Activated CD4-positive, alpha-beta T cell treated with anti-CD3 and anti-CD28 coated beads, Interleukin-2, amount 10 ng/mL, durations not matched to agents 7 days and 5 days (primary cell): Measurements from ENCODE around the gene MAFF. TPM values are rescaled to one million over a fixed set of nuclear protein-coding genes. Genes with fewer than 3 reads are reported as not detected.

ENCODE experiments used
- CTCF ChIA-PET: fragments of 350-600 bp; sonication (Branson Sonifier 250); formaldehyde crosslinking; loops from one replicate; lab custom pipeline; 2021; ENCODE audit warnings: antibody characterized with exemption; lab: Charles Lee
- POLR2A ChIA-PET: fragments of 350-600 bp; sonication (Branson Sonifier 250); formaldehyde crosslinking; loops from one replicate; lab custom pipeline; 2021; ENCODE audit warnings: antibody characterized with exemption; lab: Charles Lee
- DNase-seq: peaks from one replicate; pipeline ENCODE4 v3.0.0-alpha.2; 2020
- H3K27ac Mint-ChIP-seq: one replicate; pipeline ENCODE4 v1.8.0; 2021; ENCODE audit warnings: mild to moderate bottlenecking, moderate library complexity, mixed read lengths
- H3K27me3 Mint-ChIP-seq: one replicate; pipeline ENCODE4 v1.8.0; 2021; ENCODE audit warnings: mixed read lengths
- H3K36me3 Mint-ChIP-seq: one replicate; pipeline ENCODE4 v1.8.0; 2021; ENCODE audit warnings: low read depth, mixed read lengths
- H3K4me1 Mint-ChIP-seq: one replicate; pipeline ENCODE4 v1.8.0; 2021; ENCODE audit warnings: mixed read lengths
- H3K4me3 Mint-ChIP-seq: one replicate; pipeline ENCODE4 v1.8.0; 2021; ENCODE audit warnings: mild to moderate bottlenecking, moderate library complexity, mixed read lengths
- H3K9me3 Mint-ChIP-seq: one replicate; pipeline ENCODE4 v1.8.0; 2021; ENCODE audit warnings: mixed read lengths
- total RNA-seq, 2 experiments: library from RNA; stranded (reverse); gene quantifications; one replicate each; pipeline ENCODE4 v1.2.3, GENCODE V29; 2021

Gene MAFF
- total RNA-seq, 2 experiments from 2014 or later = 4.7 to 5.0 TPM

DNA sequence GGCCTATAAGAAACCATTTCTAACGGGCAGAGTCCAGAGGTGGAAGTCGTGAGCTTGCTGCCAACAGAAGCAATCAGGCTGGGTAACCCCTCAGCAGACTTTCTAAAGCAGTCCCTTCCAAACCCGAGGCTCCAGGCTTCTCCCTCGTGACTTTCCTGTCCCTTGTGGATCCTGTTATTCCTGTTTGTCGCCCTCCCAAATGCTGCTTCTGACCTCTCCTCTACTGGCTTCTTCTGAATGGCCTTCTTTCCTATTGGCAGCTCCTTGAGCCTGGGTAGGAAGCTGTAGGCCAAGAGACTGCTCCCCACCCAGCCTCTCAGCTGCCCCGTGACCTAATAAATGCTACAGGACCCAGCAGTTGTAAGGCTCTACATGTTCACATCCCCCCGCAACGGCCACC, 35.0 kb downstream of the MAFF start:
- Mint-ChIP-seq H3K4me1 (no peaks in the 10 kb centered on the region), H3K9me3 (no peaks in the 10 kb centered on the region), H3K27ac (no peak overlapping the region), H3K27me3 (no peaks in the 10 kb centered on the region), H3K36me3 (peaks cover 2% of the 10 kb centered on the region), H3K4me3 (no peak overlapping the region)
- DNase-seq = no peak
- ChIA-PET POLR2A (no interaction called here), CTCF (no interaction called here)

GRCh38 chr22:38238519-38239071, 36.8 kb downstream of the MAFF start:
- CTCF ChIA-PET = no interaction called here
- DNase-seq = no peak
- H3K27me3 Mint-ChIP-seq = no peaks in the 10 kb centered on the region
- H3K36me3 Mint-ChIP-seq = peaks cover 2% of the 10 kb centered on the region
- no peaks in the 10 kb centered on the region for H3K4me1 Mint-ChIP-seq
- peak overlapping the region; percentile 25 for H3K27ac Mint-ChIP-seq
- POLR2A ChIA-PET = no interaction called here
- no peaks in the 10 kb centered on the region for H3K9me3 Mint-ChIP-seq
- H3K4me3 Mint-ChIP-seq = no peak overlapping the region

GRCh38 chr22:38239101-38239761, 37.4 kb downstream of the MAFF start:
- CTCF ChIA-PET = interaction anchor here (0.7 kb wide), 1 partner anchor 51 kb away, joined by 3 read pairs; no protein-coding TSS in a partner anchor
- Mint-ChIP-seq H3K27ac (peak overlapping the region; percentile 25), H3K9me3 (no peaks in the 10 kb centered on the region), H3K4me3 (no peak overlapping the region), H3K27me3 (no peaks in the 10 kb centered on the region), H3K4me1 (no peaks in the 10 kb centered on the region), H3K36me3 (peaks cover 8% of the 10 kb centered on the region)
- POLR2A ChIA-PET = no interaction called here
- DNase-seq = no peak

DNA sequence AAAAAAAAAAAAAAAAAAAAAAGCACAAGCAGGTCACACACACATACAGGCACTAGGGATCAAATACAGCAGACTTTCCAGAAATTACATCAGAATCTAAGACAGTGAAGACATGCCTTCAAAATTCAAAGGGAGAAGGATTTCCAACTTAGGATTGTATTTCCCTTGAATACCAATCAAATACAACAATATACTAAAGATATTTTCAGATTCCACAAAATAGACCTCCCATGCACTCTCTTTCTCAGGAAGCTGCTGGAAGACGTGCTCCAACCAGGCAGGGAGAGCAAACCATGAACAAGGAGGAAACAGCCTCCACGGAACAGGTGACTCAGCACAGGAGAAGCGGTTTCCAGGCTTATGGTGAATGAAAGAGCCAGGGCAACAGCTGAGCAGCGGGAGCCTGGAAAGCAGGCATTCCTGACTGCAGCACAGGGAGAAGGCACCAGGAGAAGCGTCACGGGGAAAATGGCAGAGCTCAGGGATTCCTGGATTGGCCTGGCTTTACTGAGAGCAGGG, 39.0 kb downstream of the MAFF start:
- DNase-seq = no peak
- Mint-ChIP-seq H3K27ac (no peak overlapping the region), H3K4me3 (no peak overlapping the region)

GRCh38 chr22:38243007-38243765, 41.4 kb downstream of the MAFF start:
- H3K4me3 Mint-ChIP-seq = no peak overlapping the region
- peaks cover 8% of the 10 kb centered on the region for H3K36me3 Mint-ChIP-seq
- H3K9me3 Mint-ChIP-seq = no peaks in the 10 kb centered on the region
- H3K27me3 Mint-ChIP-seq = no peaks in the 10 kb centered on the region
- DNase-seq = no peak
- ChIA-PET CTCF (interaction anchor here (0.6 to 1.2 kb wide), 4 partner anchors 17 to 387 kb away, joined by 3 to 5 read pairs (median 4); no protein-coding TSS in a partner anchor), POLR2A (no interaction called here)
- no peak overlapping the region for H3K27ac Mint-ChIP-seq
- H3K4me1 Mint-ChIP-seq = no peaks in the 10 kb centered on the region

More for the DNA sequence above, 39.0 kb downstream of the MAFF start:
- no peaks in the 10 kb centered on the region for H3K4me1 Mint-ChIP-seq
- no peaks in the 10 kb centered on the region for H3K9me3 Mint-ChIP-seq
- ChIA-PET POLR2A (interaction anchor here (0.5 kb wide), 1 partner anchor 14 kb away, joined by 3 read pairs; no protein-coding TSS in a partner anchor), CTCF (no interaction called here)
- no peaks in the 10 kb centered on the region for H3K27me3 Mint-ChIP-seq
- peaks cover 8% of the 10 kb centered on the region for H3K36me3 Mint-ChIP-seq

DNA sequence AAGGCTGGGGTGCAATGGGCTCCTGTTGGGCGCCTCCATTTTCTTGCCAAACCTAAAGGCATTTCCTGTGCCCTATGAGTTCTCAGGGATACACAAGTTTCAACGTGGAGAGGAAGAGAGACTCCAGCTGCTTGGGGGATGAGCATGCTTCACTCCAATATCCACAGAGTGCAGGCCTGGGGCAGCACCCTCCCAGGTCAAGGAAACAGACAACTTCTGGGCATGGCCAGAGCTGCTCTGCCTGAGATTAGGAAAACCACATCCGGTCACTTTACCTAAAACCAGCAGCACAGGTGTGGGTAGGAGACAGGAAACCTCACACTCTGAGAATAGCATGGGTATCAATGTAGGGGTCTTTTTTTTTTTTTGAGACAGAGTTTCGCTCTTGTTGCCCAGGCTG, 42.3 kb downstream of the MAFF start:
- ChIA-PET POLR2A (no interaction called here), CTCF (interaction anchor here (0.9 to 1.0 kb wide), 2 partner anchors 16 to 192 kb away, joined by 3 to 5 read pairs; no protein-coding TSS in a partner anchor)
- peaks cover 8% of the 10 kb centered on the region for H3K36me3 Mint-ChIP-seq
- no peaks in the 10 kb centered on the region for H3K27me3 Mint-ChIP-seq
- H3K9me3 Mint-ChIP-seq = no peaks in the 10 kb centered on the region
- no peak for DNase-seq
- H3K27ac Mint-ChIP-seq = no peak overlapping the region
- no peak overlapping the region for H3K4me3 Mint-ChIP-seq
- no peaks in the 10 kb centered on the region for H3K4me1 Mint-ChIP-seq

GRCh38 chr22:38246046-38246658, 44.4 kb downstream of the MAFF start:
- DNase-seq = no peak
- no peak overlapping the region for H3K4me3 Mint-ChIP-seq
- H3K27ac Mint-ChIP-seq = no peak overlapping the region
- no peaks in the 10 kb centered on the region for H3K27me3 Mint-ChIP-seq
- H3K4me1 Mint-ChIP-seq = no peaks in the 10 kb centered on the region
- H3K36me3 Mint-ChIP-seq = peaks cover 7% of the 10 kb centered on the region
- POLR2A ChIA-PET = no interaction called here
- CTCF ChIA-PET = interaction anchor here (0.5 to 0.7 kb wide), 2 partner anchors 91 to 400 kb away, joined by 3 read pairs; no protein-coding TSS in a partner anchor
- no peaks in the 10 kb centered on the region for H3K9me3 Mint-ChIP-seq

GRCh38 chr22:38246692-38247091, 44.9 kb downstream of the MAFF start:
- Mint-ChIP-seq H3K9me3 (no peaks in the 10 kb centered on the region), H3K27ac (no peak overlapping the region), H3K4me3 (no peak overlapping the region), H3K27me3 (no peaks in the 10 kb centered on the region), H3K36me3 (peaks cover 7% of the 10 kb centered on the region), H3K4me1 (no peaks in the 10 kb centered on the region)
- no peak for DNase-seq
- ChIA-PET POLR2A (no interaction called here), CTCF (no interaction called here)

DNA sequence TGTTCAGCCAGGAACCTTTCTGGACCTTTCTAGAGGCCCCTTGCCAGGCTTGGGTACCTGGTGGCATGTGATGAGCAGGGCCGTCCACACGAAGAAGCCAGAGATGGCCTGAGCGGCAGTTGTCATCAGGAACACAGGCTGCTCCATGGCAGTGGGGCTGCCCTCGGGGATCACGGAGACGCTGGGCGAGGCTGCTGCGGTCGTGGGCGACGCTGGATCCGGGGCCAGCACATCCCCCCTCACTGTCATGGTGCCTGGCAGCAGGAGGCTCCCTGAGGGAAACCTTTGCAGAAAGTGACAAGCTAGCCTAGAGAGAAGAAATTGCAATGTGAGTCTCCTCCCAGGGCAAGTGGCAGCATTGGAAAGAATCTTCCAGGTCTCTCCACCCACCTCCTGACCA, 45.9 kb downstream of the MAFF start:
- CTCF ChIA-PET = interaction anchor here (0.5 kb wide), 1 partner anchor 92 kb away, joined by 4 read pairs; no protein-coding TSS in a partner anchor
- Mint-ChIP-seq H3K9me3 (no peaks in the 10 kb centered on the region), H3K36me3 (peaks cover 7% of the 10 kb centered on the region), H3K4me1 (no peaks in the 10 kb centered on the region), H3K27ac (no peak overlapping the region), H3K27me3 (no peaks in the 10 kb centered on the region), H3K4me3 (no peak overlapping the region)
- POLR2A ChIA-PET = no interaction called here
- DNase-seq = no peak

GRCh38 chr22:38248280-38248679, 46.5 kb downstream of the MAFF start:
- Mint-ChIP-seq H3K36me3 (peaks cover 7% of the 10 kb centered on the region), H3K4me3 (no peak overlapping the region), H3K27me3 (no peaks in the 10 kb centered on the region), H3K4me1 (no peaks in the 10 kb centered on the region), H3K27ac (no peak overlapping the region), H3K9me3 (no peaks in the 10 kb centered on the region)
- no peak for DNase-seq
- ChIA-PET POLR2A (no interaction called here), CTCF (interaction anchor here (0.5 kb wide), 1 partner anchor 92 kb away, joined by 4 read pairs; no protein-coding TSS in a partner anchor)

GRCh38 chr22:38249301-38249700, 47.5 kb downstream of the MAFF start:
- POLR2A ChIA-PET = no interaction called here

DNA sequence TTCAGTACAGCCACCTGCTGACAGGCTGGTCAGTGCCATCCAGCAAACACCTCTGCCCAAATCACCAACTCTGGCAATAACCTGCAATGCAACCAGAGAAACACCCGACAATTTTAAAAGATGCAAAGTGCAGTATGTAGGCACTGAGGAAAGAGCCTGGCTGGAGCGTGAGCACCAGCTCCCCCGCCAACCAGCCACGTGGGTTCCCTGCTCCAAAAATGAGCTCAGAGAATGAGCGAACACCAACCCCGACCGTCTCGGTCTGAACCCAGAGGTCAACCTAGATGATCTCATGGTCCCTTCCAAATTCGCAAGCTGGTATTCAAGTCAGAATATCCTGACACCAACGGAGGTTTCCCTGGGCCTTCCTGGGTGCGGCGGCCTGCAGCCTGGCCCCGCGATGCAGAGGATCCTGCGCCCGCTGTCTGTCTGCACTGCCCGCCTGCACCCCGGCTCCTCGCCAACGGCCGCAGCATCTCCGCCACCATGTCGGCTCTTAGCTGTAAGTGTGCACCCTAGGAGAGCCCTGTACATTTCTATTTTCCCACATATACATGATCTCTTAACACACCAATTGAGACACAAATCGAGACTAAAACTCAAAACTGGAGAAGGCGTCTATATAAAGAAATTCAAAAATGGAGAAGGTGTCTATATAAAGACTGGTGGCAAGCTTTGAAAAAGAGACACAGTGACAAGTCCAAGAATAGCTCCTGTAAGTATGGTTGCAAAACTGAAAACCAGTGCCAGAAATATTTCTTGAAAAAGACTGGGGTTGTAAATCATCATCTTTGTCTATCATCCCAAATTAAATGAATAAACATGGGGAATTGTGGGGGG, 48.2 kb downstream of the MAFF start:
- Mint-ChIP-seq H3K27ac (no peak overlapping the region), H3K36me3 (peaks cover 2% of the 10 kb centered on the region), H3K4me3 (no peak overlapping the region), H3K27me3 (no peaks in the 10 kb centered on the region), H3K4me1 (no peaks in the 10 kb centered on the region), H3K9me3 (no peaks in the 10 kb centered on the region)
- ChIA-PET CTCF (no interaction called here), POLR2A (no interaction called here)
- no peak for DNase-seq

More at GRCh38 chr22:38249301-38249700, 47.5 kb downstream of the MAFF start:
- Mint-ChIP-seq H3K4me3 (no peak overlapping the region), H3K27ac (no peak overlapping the region), H3K9me3 (no peaks in the 10 kb centered on the region), H3K36me3 (peaks cover 2% of the 10 kb centered on the region), H3K27me3 (no peaks in the 10 kb centered on the region), H3K4me1 (no peaks in the 10 kb centered on the region)
- CTCF ChIA-PET = no interaction called here
- DNase-seq = no peak
